HEK293 (cell line): ENCODE measurements around the gene HOXA10.

Source experiments
- CTCF ChIA-PET: fragments of 350-600 bp; formaldehyde crosslinking; extraction: SDS; loops from one replicate; lab custom pipeline; 2021; ENCODE audit warnings: antibody characterized with exemption; lab: Yijun Ruan, JAX
- POLR2A ChIA-PET: fragments of 300-600 bp; formaldehyde crosslinking; extraction: SDS; loops from one replicate; lab custom pipeline; 2020; ENCODE audit warnings: antibody characterized with exemption, inconsistent platforms; lab: Yijun Ruan, JAX
- H3K27ac ChIP-seq: fragments of 200-500 bp; sonication (Bioruptor generic); 2 replicates; pipeline ENCODE4 v1.5.1; 2014; ENCODE audit warnings: low read depth, low read length, control low read depth, inconsistent platforms; ENCODE audit errors: extremely low read depth
- H3K36me3 ChIP-seq, 2 experiments: fragments of 200-500 bp in 1 of 2; sonication (Bioruptor generic) in 1 of 2; 1 replicate in 1 of 2; 2 replicates in 1 of 2; pipeline ENCODE4 v1.5.1; 2014 to 2017; ENCODE audit warnings: inconsistent platforms in 2 of 2, low read length in 2 of 2; ENCODE audit not compliant: control insufficient read depth in 2 of 2, insufficient read depth in 1 of 2
- H3K4me1 ChIP-seq: fragments of 200-500 bp; sonication (Bioruptor generic); 2 replicates; pipeline ENCODE4 v1.5.1; 2014; ENCODE audit warnings: mild to moderate bottlenecking, low read length, inconsistent platforms; ENCODE audit not compliant: control insufficient read depth, insufficient read depth
- H3K4me3 ChIP-seq: 2 replicates; pipeline ENCODE4 v1.5.1; 2011; ENCODE audit warnings: low read depth, mild to moderate bottlenecking, control low read depth, low read length, moderate library complexity
- H3K9me3 ChIP-seq: fragments of 200-500 bp; sonication (Bioruptor generic); 2 replicates; pipeline ENCODE4 v1.5.1; 2014; ENCODE audit warnings: low read depth, low read length, inconsistent platforms; ENCODE audit not compliant: control insufficient read depth, insufficient read depth
- FEZF1 ChIP-seq: fragments of 450-650 bp; formaldehyde crosslinking; IDR thresholded peaks from 2 replicates; pipeline ENCODE4 v1.5.1; 2016; ENCODE audit warnings: missing biosample characterization, missing genetic modification characterization
- GLI4 ChIP-seq: fragments of 450-650 bp; formaldehyde crosslinking; IDR thresholded peaks from 2 replicates; pipeline ENCODE4 v1.5.1; 2016; ENCODE audit warnings: missing biosample characterization, missing genetic modification characterization
- GLIS1 ChIP-seq: fragments of 450-650 bp; formaldehyde crosslinking; IDR thresholded peaks from 2 replicates; pipeline ENCODE4 v1.5.1; 2016; ENCODE audit warnings: missing biosample characterization, missing genetic modification characterization
- PBX3 ChIP-seq: sonication (generic); formaldehyde crosslinking; IDR thresholded peaks from 2 replicates; pipeline ENCODE4 v1.8.1; 2022; ENCODE audit warnings: mild to moderate bottlenecking, moderate library complexity, missing genetic modification reagents
- PRDM2 ChIP-seq: fragments of 450-650 bp; formaldehyde crosslinking; IDR thresholded peaks from 2 replicates; pipeline ENCODE4 v1.5.1; 2016; ENCODE audit warnings: missing biosample characterization, missing genetic modification characterization, borderline replicate concordance
- SCRT1 ChIP-seq: fragments of 450-650 bp; formaldehyde crosslinking; IDR thresholded peaks from 2 replicates; pipeline ENCODE4 v1.5.1; 2016; ENCODE audit warnings: missing biosample characterization, missing genetic modification characterization, borderline replicate concordance
- ZBTB17 ChIP-seq: fragments of 450-650 bp; formaldehyde crosslinking; IDR thresholded peaks from 2 replicates; pipeline ENCODE4 v1.5.1; 2016; ENCODE audit warnings: missing biosample characterization, missing genetic modification characterization
- ZBTB6 ChIP-seq: fragments of 450-650 bp; formaldehyde crosslinking; IDR thresholded peaks from 2 replicates; pipeline ENCODE4 v1.5.1; 2017; ENCODE audit warnings: missing biosample characterization, missing genetic modification characterization
- ZFP3 ChIP-seq: fragments of 450-650 bp; formaldehyde crosslinking; IDR thresholded peaks from 2 replicates; pipeline ENCODE4 v1.5.1; 2016; ENCODE audit warnings: low read depth, missing biosample characterization, missing genetic modification characterization
- ZIC2 ChIP-seq: fragments of 450-650 bp; formaldehyde crosslinking; IDR thresholded peaks from 2 replicates; pipeline ENCODE4 v1.5.1; 2016; ENCODE audit warnings: missing biosample characterization, missing genetic modification characterization
- ZNF138 ChIP-seq: fragments of 450-650 bp; formaldehyde crosslinking; IDR thresholded peaks from 2 replicates; pipeline ENCODE4 v1.5.1; 2016; ENCODE audit warnings: missing biosample characterization, missing genetic modification characterization, borderline replicate concordance
- ZNF214 ChIP-seq: fragments of 450-650 bp; formaldehyde crosslinking; IDR thresholded peaks from 2 replicates; pipeline ENCODE4 v1.5.1; 2017; ENCODE audit warnings: missing biosample characterization, mild to moderate bottlenecking, missing genetic modification characterization, borderline replicate concordance
- ZNF335 ChIP-seq: fragments of 450-650 bp; formaldehyde crosslinking; conservative IDR thresholded peaks from 2 replicates; pipeline ENCODE4 v1.5.1; 2016; ENCODE audit warnings: missing biosample characterization, missing genetic modification characterization
- ZNF366 ChIP-seq: fragments of 450-650 bp; formaldehyde crosslinking; conservative IDR thresholded peaks from 2 replicates; pipeline ENCODE4 v1.5.1; 2016; ENCODE audit warnings: missing biosample characterization, missing genetic modification characterization
- ZNF514 ChIP-seq: fragments of 450-650 bp; formaldehyde crosslinking; IDR thresholded peaks from 2 replicates; pipeline ENCODE4 v1.5.1; 2016; ENCODE audit warnings: missing biosample characterization, missing genetic modification characterization
- ZNF596 ChIP-seq: fragments of 450-650 bp; IDR thresholded peaks from 2 replicates; pipeline ENCODE4 v1.5.0; 2018; ENCODE audit warnings: missing biosample characterization, mild to moderate bottlenecking, missing genetic modification characterization, moderate library complexity
- ZNF610 ChIP-seq: fragments of 450-650 bp; formaldehyde crosslinking; IDR thresholded peaks from 2 replicates; pipeline ENCODE4 v1.5.1; 2016; ENCODE audit warnings: missing biosample characterization, missing genetic modification characterization, borderline replicate concordance
- ZNF768 ChIP-seq: fragments of 450-650 bp; formaldehyde crosslinking; IDR thresholded peaks from 2 replicates; pipeline ENCODE4 v1.5.1; 2018; ENCODE audit warnings: missing biosample characterization, mild to moderate bottlenecking, missing genetic modification characterization
- ZSCAN23 ChIP-seq: fragments of 450-650 bp; formaldehyde crosslinking; IDR thresholded peaks from 2 replicates; pipeline ENCODE4 v1.5.1; 2016; ENCODE audit warnings: missing biosample characterization, missing genetic modification characterization
- ZSCAN30 ChIP-seq: fragments of 450-650 bp; IDR thresholded peaks from 2 replicates; pipeline ENCODE4 v1.5.1; 2018; ENCODE audit warnings: missing biosample characterization, mild to moderate bottlenecking, missing genetic modification characterization, moderate library complexity
- ZXDB ChIP-seq: fragments of 450-650 bp; formaldehyde crosslinking; IDR thresholded peaks from 2 replicates; pipeline ENCODE4 v1.5.1; 2016; ENCODE audit warnings: missing biosample characterization, missing genetic modification characterization

Gene HOXA10

GRCh38 chr7:27176524-27176845 is 2.4 kb upstream of the HOXA10 start (continued):
- TF ChIP-seq PBX3, result no peak
- TF ChIP-seq ZNF514, result no peak
- TF ChIP-seq GLIS1, result no peak
- no peak for TF ChIP-seq ZNF610
- TF ChIP-seq ZNF768, result no peak
- TF ChIP-seq, all 188 proteins: peak for 0

GRCh38 chr7:27175626-27176523 is 1.8 kb upstream of the HOXA10 start:
- H3K9me3 ChIP-seq, result no peaks in the 10 kb centered on the region
- ChIA-PET CTCF (interaction anchor here (0.7 to 3.7 kb wide), 4 partner anchors 9 to 465 kb away, joined by 3 to 10 read pairs (median 5); partner anchors contain the start of gene HOXA11), POLR2A (interaction anchor here (0.5 to 11.2 kb wide), 15 partner anchors 9 to 1313 kb away, joined by 3 to 237 read pairs (median 4); partner anchors contain the start of genes CBX3, HOXA11, HOXA13 and HOXA3)
- peaks cover 6 to 8% of the 10 kb centered on the region in 2 experiments for H3K36me3 ChIP-seq
- H3K4me3 ChIP-seq, result peak overlapping the region; percentile 76
- H3K4me1 ChIP-seq, result peaks cover 16% of the 10 kb centered on the region
- TF ChIP-seq ZIC2 (tag by site-specific recombination), result 0 out of 2 replicates have a peak, but pooled peaks have one; percentile 18
- TF ChIP-seq FEZF1, result peak; percentile 51; the same call in 1 of the 2 replicates
- TF ChIP-seq PRDM2 (tag by site-specific recombination), result no peak
- TF ChIP-seq ZNF596 (tag by site-specific recombination), result peak; percentile 55; the same call in 1 of the 2 replicates
- TF ChIP-seq ZSCAN30 (tag by site-specific recombination), result no peak
- peak; percentile 55; the same call in 1 of the 2 replicates for TF ChIP-seq ZBTB17 (tag by site-specific recombination)
- TF ChIP-seq GLI4 (tag by site-specific recombination), result peak; percentile 95
- no peak for TF ChIP-seq ZNF138 (tag by site-specific recombination)
- TF ChIP-seq SCRT1 (tag by site-specific recombination), result 0 out of 2 replicates have a peak, but pooled peaks have one; percentile 28
- no peak for TF ChIP-seq ZNF214 (tag by site-specific recombination)
- TF ChIP-seq ZNF335 (tag by site-specific recombination), result peak; percentile 32
- TF ChIP-seq ZXDB, result 0 out of 2 replicates have a peak, but pooled peaks have one; percentile 8
- peak; percentile 84 for TF ChIP-seq ZNF366
- TF ChIP-seq ZBTB6 (tag by site-specific recombination), result 0 out of 2 replicates have a peak, but pooled peaks have one; percentile 10
- no peak for TF ChIP-seq ZSCAN23
- no peak for TF ChIP-seq ZFP3
- H3K27ac ChIP-seq, result peak overlapping the region; percentile 100
